Fibroblast of villous mesenchyme (primary cell): ENCODE results near the gene AMPD2. TPM values are rescaled to one million over a fixed set of nuclear protein-coding genes. Genes with fewer than 3 reads are reported as not detected.

Source experiments
- DNase-seq: peaks from one replicate; pipeline ENCODE4 v3.0.0-alpha.2; 2010; ENCODE audit warnings: low read depth
- H3K4me3 ChIP-seq: 2 replicates; pipeline ENCODE4 v1.5.1; 2011; ENCODE audit warnings: low read depth, mild to moderate bottlenecking, low read length
- total RNA-seq: library from RNA; depleted of rRNA; stranded (reverse); fragments of >200 nt; gene quantifications from 2 replicates; pipeline ENCODE4 v1.2.3, GENCODE V29; 2012
- TF ChIP-seq, protein P1 (sequence below): IDR thresholded peaks from 2 replicates; pipeline ENCODE4 v1.5.1; 2012; ENCODE audit warnings: low read depth, mild to moderate bottlenecking, low read length; ENCODE audit not compliant: insufficient read depth

Gene AMPD2
- total RNA-seq, 1 donor, result 107 TPM

- H3K4me3 ChIP-seq, result no peak overlapping the region
- no peak for DNase-seq
- TF ChIP-seq, protein P1, sequence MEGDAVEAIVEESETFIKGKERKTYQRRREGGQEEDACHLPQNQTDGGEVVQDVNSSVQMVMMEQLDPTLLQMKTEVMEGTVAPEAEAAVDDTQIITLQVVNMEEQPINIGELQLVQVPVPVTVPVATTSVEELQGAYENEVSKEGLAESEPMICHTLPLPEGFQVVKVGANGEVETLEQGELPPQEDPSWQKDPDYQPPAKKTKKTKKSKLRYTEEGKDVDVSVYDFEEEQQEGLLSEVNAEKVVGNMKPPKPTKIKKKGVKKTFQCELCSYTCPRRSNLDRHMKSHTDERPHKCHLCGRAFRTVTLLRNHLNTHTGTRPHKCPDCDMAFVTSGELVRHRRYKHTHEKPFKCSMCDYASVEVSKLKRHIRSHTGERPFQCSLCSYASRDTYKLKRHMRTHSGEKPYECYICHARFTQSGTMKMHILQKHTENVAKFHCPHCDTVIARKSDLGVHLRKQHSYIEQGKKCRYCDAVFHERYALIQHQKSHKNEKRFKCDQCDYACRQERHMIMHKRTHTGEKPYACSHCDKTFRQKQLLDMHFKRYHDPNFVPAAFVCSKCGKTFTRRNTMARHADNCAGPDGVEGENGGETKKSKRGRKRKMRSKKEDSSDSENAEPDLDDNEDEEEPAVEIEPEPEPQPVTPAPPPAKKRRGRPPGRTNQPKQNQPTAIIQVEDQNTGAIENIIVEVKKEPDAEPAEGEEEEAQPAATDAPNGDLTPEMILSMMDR, result no peak
Measured at GRCh38 chr1:109603229-109603628, 16.4 kb upstream of the AMPD2 start.

- TF ChIP-seq, protein P1, result no peak
- H3K4me3 ChIP-seq, result no peak overlapping the region
- no peak for DNase-seq
Measured at GRCh38 chr1:109605381-109605780, 14.3 kb upstream of the AMPD2 start.

- TF ChIP-seq, protein P1, result no peak
- DNase-seq, result no peak
- no peak overlapping the region for H3K4me3 ChIP-seq
Measured at GRCh38 chr1:109609881-109610280, 9.8 kb upstream of the AMPD2 start.

- peak; percentile 22 for DNase-seq
- H3K4me3 ChIP-seq, result no peak overlapping the region
- TF ChIP-seq, protein P1, result no peak
Measured at GRCh38 chr1:109610609-109611307, 8.9 kb upstream of the AMPD2 start.

GRCh38 chr1:109611308-109611990, 8.2 kb upstream of the AMPD2 start:
- no peak overlapping the region for H3K4me3 ChIP-seq
- no peak for DNase-seq
- TF ChIP-seq, protein P1, result no peak

GRCh38 chr1:109613361-109614147, 6.1 kb upstream of the AMPD2 start:
- no peak overlapping the region for H3K4me3 ChIP-seq
- TF ChIP-seq, protein P1, result no peak
- DNase-seq, result no peak
